GM23248 (cell line): Measurements from ENCODE around the gene UMODL1.

Source experiments
- EZH2 ChIP-seq: fragments of 200-600 bp; sonication (generic); IDR thresholded peaks from 2 replicates; pipeline ENCODE4 v1.6.1; 2018; ENCODE audit warnings: antibody characterized with exemption, mild to moderate bottlenecking; ENCODE audit not compliant: insufficient read depth, poor library complexity, severe bottlenecking
- EZH2phosphoT487 ChIP-seq: fragments of 200-600 bp; sonication (generic); IDR thresholded peaks from 2 replicates; pipeline ENCODE4 v1.6.1; 2018; ENCODE audit warnings: antibody characterized with exemption, moderate library complexity, mild to moderate bottlenecking, low read depth; ENCODE audit not compliant: insufficient read depth

DNA sequence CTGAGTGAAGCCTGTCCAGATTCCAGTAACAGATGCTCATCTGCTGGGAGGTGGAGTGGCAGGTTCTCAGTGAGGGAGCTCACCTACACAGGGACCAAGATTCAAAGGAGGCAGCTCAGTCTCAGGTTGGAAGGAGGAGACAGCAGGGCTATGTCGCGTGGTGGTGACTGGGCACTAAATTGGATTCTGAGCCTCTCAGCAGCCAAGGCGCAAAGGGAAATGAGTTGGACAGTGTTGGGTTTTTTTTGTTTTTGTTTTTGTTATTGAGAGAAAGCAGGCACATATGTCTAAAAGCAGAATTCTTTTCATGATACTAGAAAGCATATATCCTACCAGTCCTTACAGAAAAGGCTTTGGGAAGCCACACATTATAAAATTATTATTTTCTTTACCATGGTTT, 26.2 kb downstream of the UMODL1 start:
- TF ChIP-seq EZH2phosphoT487 (no peak), EZH2 (no peak)
